Progenitor cell of endocrine pancreas (in vitro differentiated cells): Measurements from ENCODE around the gene LIMS1. TPM values are rescaled to one million over a fixed set of nuclear protein-coding genes. Genes with fewer than 3 reads are reported as not detected.

ENCODE experiments used
- DNase-seq: peaks from one replicate; pipeline ENCODE4 v3.0.0; 2021; ENCODE audit warnings: low spot score; ENCODE audit not compliant: unreplicated experiment
- H3K27ac Mint-ChIP-seq: 2 replicates; pipeline ENCODE4 v1.8.0; 2021; ENCODE audit warnings: mild to moderate bottlenecking, moderate library complexity, mixed read lengths
- H3K27me3 Mint-ChIP-seq: 2 replicates; pipeline ENCODE4 v1.8.0; 2021; ENCODE audit warnings: mixed read lengths
- H3K36me3 Mint-ChIP-seq: 2 replicates; pipeline ENCODE4 v1.8.0; 2022; ENCODE audit warnings: mixed read lengths; ENCODE audit not compliant: insufficient read depth
- H3K4me1 Mint-ChIP-seq: 2 replicates; pipeline ENCODE4 v1.8.0; 2021; ENCODE audit warnings: low read depth, mixed read lengths
- H3K4me3 Mint-ChIP-seq: 2 replicates; pipeline ENCODE4 v1.8.0; 2021; ENCODE audit warnings: low read depth, mild to moderate bottlenecking, moderate library complexity, mixed read lengths
- H3K9me3 Mint-ChIP-seq: 2 replicates; pipeline ENCODE4 v1.8.0; 2021; ENCODE audit warnings: low read depth, mixed read lengths
- total RNA-seq: library from RNA; stranded (reverse); gene quantifications from 2 replicates; pipeline ENCODE4 v1.2.1, GENCODE V29; 2021
- TF ChIP-seq, protein P1 (sequence below): fragments of 200-600 bp; sonication (generic); IDR thresholded peaks from one replicate; pipeline ENCODE4 v1.5.0; 2021; ENCODE audit warnings: antibody characterized with exemption, mild to moderate bottlenecking; ENCODE audit not compliant: unreplicated experiment

LIMS1 gene
- total RNA-seq, 1 donor from 2014 or later, result 37.7 TPM

DNA sequence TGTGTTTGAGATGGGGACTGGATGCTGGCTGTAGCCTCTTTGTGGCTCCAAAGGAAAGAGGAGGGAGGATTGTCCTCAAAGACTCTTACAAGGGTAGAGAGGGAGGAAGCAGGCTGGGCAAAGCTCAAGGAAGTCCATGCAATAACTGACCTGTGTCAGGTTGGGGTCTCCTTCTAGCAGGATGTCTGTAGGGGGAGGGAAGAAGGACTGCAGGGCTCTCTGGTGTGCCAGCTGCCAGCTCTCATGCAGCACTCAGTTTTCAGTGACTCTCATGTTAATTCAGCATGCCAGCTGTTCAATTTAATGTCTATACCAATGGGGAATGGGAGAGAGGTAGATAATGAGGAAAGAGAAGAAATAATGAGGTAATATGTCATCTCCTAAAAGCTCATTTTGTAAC lies 99.7 kb downstream of the LIMS1 start:
- H3K27ac Mint-ChIP-seq, result peak overlapping the region; percentile 87

DNA sequence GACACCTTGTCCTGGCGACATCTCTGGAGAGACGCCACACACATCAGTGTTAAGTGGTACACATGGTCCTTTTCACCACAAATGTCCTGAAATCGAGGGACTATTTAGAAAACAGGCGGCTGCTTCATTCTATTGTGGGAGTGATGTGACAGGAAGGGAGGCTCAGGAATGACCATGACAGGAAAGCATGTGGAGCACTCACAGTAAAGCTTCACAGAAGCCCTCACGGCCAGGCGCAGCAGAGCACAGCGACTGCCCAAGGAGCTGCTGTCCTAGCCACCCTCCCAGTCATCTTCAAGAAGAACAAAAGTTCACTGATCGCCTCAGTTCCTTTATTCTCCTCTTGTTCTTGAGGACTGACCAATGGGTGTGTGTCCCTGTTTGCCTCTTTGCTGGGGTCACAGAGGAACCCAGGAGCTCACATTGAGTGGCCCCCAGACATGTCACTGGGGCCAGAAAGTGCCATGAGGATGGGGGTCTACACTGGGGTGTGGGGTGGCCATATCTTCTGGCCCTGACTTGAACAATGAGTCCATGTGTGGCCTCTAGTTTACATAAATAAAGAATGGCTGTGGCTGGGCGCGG lies 100.4 kb downstream of the LIMS1 start:
- peak overlapping the region; percentile 87 for H3K27ac Mint-ChIP-seq
- H3K27me3 Mint-ChIP-seq, result no peaks in the 10 kb centered on the region
- no peak for DNase-seq
- peaks cover 33% of the 10 kb centered on the region for H3K4me1 Mint-ChIP-seq
- no peaks in the 10 kb centered on the region for H3K9me3 Mint-ChIP-seq
- no peak overlapping the region for H3K4me3 Mint-ChIP-seq
- TF ChIP-seq, protein P1, sequence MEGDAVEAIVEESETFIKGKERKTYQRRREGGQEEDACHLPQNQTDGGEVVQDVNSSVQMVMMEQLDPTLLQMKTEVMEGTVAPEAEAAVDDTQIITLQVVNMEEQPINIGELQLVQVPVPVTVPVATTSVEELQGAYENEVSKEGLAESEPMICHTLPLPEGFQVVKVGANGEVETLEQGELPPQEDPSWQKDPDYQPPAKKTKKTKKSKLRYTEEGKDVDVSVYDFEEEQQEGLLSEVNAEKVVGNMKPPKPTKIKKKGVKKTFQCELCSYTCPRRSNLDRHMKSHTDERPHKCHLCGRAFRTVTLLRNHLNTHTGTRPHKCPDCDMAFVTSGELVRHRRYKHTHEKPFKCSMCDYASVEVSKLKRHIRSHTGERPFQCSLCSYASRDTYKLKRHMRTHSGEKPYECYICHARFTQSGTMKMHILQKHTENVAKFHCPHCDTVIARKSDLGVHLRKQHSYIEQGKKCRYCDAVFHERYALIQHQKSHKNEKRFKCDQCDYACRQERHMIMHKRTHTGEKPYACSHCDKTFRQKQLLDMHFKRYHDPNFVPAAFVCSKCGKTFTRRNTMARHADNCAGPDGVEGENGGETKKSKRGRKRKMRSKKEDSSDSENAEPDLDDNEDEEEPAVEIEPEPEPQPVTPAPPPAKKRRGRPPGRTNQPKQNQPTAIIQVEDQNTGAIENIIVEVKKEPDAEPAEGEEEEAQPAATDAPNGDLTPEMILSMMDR, result no peak
- H3K36me3 Mint-ChIP-seq, result no peaks in the 10 kb centered on the region

More for the DNA sequence above, 99.7 kb downstream of the LIMS1 start:
- TF ChIP-seq, protein P1, result no peak
- no peaks in the 10 kb centered on the region for H3K36me3 Mint-ChIP-seq
- no peaks in the 10 kb centered on the region for H3K27me3 Mint-ChIP-seq
- no peak overlapping the region for H3K4me3 Mint-ChIP-seq
- no peaks in the 10 kb centered on the region for H3K9me3 Mint-ChIP-seq
- DNase-seq, result no peak
- H3K4me1 Mint-ChIP-seq, result peaks cover 33% of the 10 kb centered on the region

DNA sequence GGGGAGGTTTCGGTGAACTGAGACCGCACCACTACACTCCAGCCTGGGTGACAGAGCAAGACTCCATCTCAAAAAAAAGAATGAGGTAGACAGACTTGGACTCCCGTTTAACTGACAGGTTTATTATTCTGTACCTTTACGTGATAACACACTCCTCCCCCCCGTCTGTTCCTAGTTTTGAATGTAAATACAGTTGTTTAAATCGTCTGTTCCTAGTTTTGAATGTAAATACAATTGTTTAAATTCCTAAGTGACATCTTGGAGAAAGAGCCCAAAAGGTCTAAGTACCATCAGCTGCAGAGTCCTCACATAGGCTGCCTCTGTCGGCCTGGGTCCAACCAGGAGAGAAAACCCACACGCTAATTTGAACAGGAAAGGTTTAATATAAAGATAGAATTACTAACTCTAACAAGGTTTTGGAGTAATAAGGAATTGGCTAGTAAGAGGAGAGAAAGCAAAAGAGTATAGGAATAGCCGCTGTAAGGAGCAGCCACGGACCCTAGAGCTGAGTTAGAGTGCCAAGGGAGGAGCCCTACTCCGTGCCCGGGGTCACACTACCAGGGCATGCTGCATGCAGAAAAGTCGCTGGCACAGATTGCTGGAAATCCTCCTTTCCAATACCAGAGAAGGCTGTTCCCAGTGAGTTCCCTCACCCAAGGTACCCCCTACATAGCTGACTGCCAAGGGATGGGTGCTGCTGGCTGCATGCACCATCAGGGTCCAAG lies 101.5 kb downstream of the LIMS1 start:
- Mint-ChIP-seq H3K9me3 (no peaks in the 10 kb centered on the region), H3K4me1 (peaks cover 32% of the 10 kb centered on the region), H3K27me3 (no peaks in the 10 kb centered on the region), H3K36me3 (no peaks in the 10 kb centered on the region), H3K27ac (peak overlapping the region; percentile 12), H3K4me3 (no peak overlapping the region)
- TF ChIP-seq, protein P1, result no peak
- no peak for DNase-seq

DNA sequence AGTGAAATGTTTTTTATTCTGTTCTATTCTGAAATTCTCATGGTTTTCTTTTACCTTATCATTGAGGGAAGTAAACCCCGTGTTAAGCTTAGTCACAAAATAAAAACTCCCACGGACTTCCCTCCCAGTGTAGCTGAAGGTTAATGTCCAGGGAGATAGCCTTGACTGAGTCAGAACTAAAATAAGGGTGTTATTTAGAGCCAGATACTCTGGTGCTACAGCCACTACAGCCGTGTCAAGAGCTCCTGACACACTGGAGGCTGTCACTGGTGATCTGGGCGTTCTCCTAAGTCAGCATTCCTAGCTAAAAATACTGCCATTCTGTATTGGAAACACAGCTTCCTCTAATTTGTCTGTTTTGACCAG lies 103.0 kb downstream of the LIMS1 start:
- H3K9me3 Mint-ChIP-seq, result no peaks in the 10 kb centered on the region
- H3K4me1 Mint-ChIP-seq, result peaks cover 26% of the 10 kb centered on the region
- TF ChIP-seq, protein P1, result no peak
- H3K36me3 Mint-ChIP-seq, result no peaks in the 10 kb centered on the region
- no peak for DNase-seq
- H3K4me3 Mint-ChIP-seq, result no peak overlapping the region
- no peaks in the 10 kb centered on the region for H3K27me3 Mint-ChIP-seq
- H3K27ac Mint-ChIP-seq, result peak overlapping the region; percentile 45

DNA sequence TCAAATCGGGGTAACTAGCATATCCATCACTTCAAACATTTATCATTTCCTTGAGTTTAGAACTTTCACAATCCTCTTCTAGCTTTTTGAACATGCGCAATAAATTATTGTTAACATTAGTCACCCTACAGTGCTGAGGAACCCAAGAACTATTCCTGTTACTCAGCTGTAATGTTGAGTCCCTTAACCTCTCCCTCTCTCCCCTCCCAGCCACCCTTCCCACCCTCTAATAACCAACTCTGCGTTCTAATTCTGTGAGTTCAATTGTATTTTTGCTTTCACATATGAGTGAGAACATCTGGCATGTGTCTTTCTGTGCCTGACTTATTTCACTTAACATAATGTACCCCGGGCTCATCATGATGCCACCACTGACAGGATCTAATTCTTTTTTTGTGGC lies 106.5 kb downstream of the LIMS1 start:
- TF ChIP-seq, protein P1, result no peak
- Mint-ChIP-seq H3K9me3 (peaks cover 11% of the 10 kb centered on the region), H3K27me3 (no peaks in the 10 kb centered on the region), H3K4me3 (no peak overlapping the region), H3K4me1 (peaks cover 8% of the 10 kb centered on the region), H3K36me3 (peaks cover 9% of the 10 kb centered on the region), H3K27ac (no peak overlapping the region)
- DNase-seq, result no peak
